SK-N-SH (cell line): ENCODE data around the gene TUBA4A. TPM values are rescaled to one million over a fixed set of nuclear protein-coding genes. Genes with fewer than 3 reads are reported as not detected.

Source experiments
- CTCF ChIA-PET: fragments of 300-600, 350-600 bp; formaldehyde crosslinking; extraction: SDS; loops from one replicate; lab custom pipeline; 2021; lab: Yijun Ruan, JAX
- POLR2A ChIA-PET: fragments of 350-600 bp; sonication (Branson Sonifier 250); formaldehyde crosslinking; extraction: SDS; loops from one replicate; lab custom pipeline; 2020; ENCODE audit warnings: antibody characterized with exemption, inconsistent platforms; lab: Yijun Ruan, JAX
- DNase-seq: peaks from one replicate; pipeline ENCODE4 v3.0.0; 2012
- H2AFZ ChIP-seq: fragments of 200-600 bp; sonication (generic); 2 replicates; pipeline ENCODE4 v1.8.1; 2016; ENCODE audit warnings: antibody characterized with exemption, mild to moderate bottlenecking, low read depth
- H3F3A ChIP-seq: fragments of 200-600 bp; sonication (generic); replicated peaks from 2 replicates; pipeline ENCODE3; 2016; ENCODE audit warnings: antibody characterized with exemption, mild to moderate bottlenecking; ENCODE audit not compliant: insufficient read depth
- H3K27ac ChIP-seq, 2 experiments: fragments of 200-500 bp in 1 of 2; fragments of 200-600 bp in 1 of 2; sonication (Bioruptor generic) in 1 of 2; sonication (generic), shearing (Covaris generic) in 1 of 2; 2 replicates each; pipeline versions ENCODE4 v1.5.1 to v1.6.1; 2014 to 2016; ENCODE audit warnings: low read depth in 2 of 2, inconsistent platforms in 1 of 2, low read length in 1 of 2, mild to moderate bottlenecking in 1 of 2, mixed read lengths in 1 of 2
- H3K27me3 ChIP-seq: fragments of 200-600 bp; sonication (generic), shearing (Covaris generic); 2 replicates; pipeline ENCODE4 v1.6.1; 2016; ENCODE audit warnings: mixed run types; ENCODE audit not compliant: insufficient read depth
- H3K36me3 ChIP-seq, 2 experiments: fragments of 200-500 bp in 1 of 2; fragments of 200-600 bp in 1 of 2; sonication (Bioruptor generic) in 1 of 2; sonication (generic) in 1 of 2; replicated peaks in 1 of 2; 2 replicates each; pipeline versions ENCODE3 to v1.5.1; 2014 to 2016; ENCODE audit warnings: low read length in 1 of 2, mild to moderate bottlenecking in 1 of 2; ENCODE audit not compliant: insufficient read depth in 2 of 2, control insufficient read depth in 1 of 2
- H3K4me1 ChIP-seq, 2 experiments: fragments of 200-500 bp in 1 of 2; fragments of 200-600 bp in 1 of 2; sonication (Bioruptor generic) in 1 of 2; sonication (generic), shearing (Covaris generic) in 1 of 2; 2 replicates each; pipeline versions ENCODE4 v1.5.1 to v1.6.1; 2014 to 2016; ENCODE audit warnings: low read depth in 1 of 2, low read length in 1 of 2, mixed run types in 1 of 2; ENCODE audit not compliant: insufficient read depth in 2 of 2, control insufficient read depth in 1 of 2
- H3K4me2 ChIP-seq: fragments of 200-600 bp; sonication (generic), shearing (Covaris generic); 2 replicates; pipeline ENCODE4 v1.6.1; 2017; ENCODE audit warnings: mixed run types
- H3K4me3 ChIP-seq, 2 experiments: fragments of 200-500 bp in 1 of 2; fragments of 200-600 bp in 1 of 2; sonication (Bioruptor generic) in 1 of 2; sonication (generic), shearing (Covaris generic) in 1 of 2; 2 replicates each; pipeline versions ENCODE4 v1.5.1 to v1.8.1; 2014 to 2016; ENCODE audit warnings: low read depth in 2 of 2, inconsistent platforms in 1 of 2, low read length in 1 of 2, mild to moderate bottlenecking in 1 of 2, mixed read lengths in 1 of 2, moderate library complexity in 1 of 2
- H3K79me2 ChIP-seq: fragments of 200-600 bp; sonication (generic); 2 replicates; pipeline ENCODE4 v1.8.1; 2017; ENCODE audit warnings: mild to moderate bottlenecking; ENCODE audit not compliant: insufficient read depth
- H3K9ac ChIP-seq: fragments of 200-600 bp; sonication (generic); 2 replicates; pipeline ENCODE4 v1.6.1; 2017; ENCODE audit warnings: mixed run types
- H3K9me2 ChIP-seq: fragments of 200-600 bp; sonication (generic); 2 replicates; pipeline ENCODE4 v1.6.1; 2017; ENCODE audit warnings: mixed run types
- H3K9me3 ChIP-seq: fragments of 200-600 bp; sonication (generic); 2 replicates; pipeline ENCODE4 v1.6.1; 2017; ENCODE audit warnings: mixed run types, mild to moderate bottlenecking, moderate library complexity
- H4K20me1 ChIP-seq: fragments of 200-600 bp; sonication (generic); 2 replicates; pipeline ENCODE4 v1.6.1; 2017; ENCODE audit warnings: mild to moderate bottlenecking, mixed run types; ENCODE audit not compliant: insufficient read depth
- CHD2 ChIP-seq: fragments of 150-350 bp; IDR thresholded peaks from 2 replicates; pipeline ENCODE4 v1.6.1; 2018; ENCODE audit warnings: low read length; ENCODE audit not compliant: partially characterized antibody
- ELF1 ChIP-seq: IDR thresholded peaks from 2 replicates; pipeline ENCODE4 v1.4.0; 2012
- EP300 ChIP-seq, 2 experiments: IDR thresholded peaks; 2 replicates each; pipeline versions ENCODE4 v1.4.0 to v1.6.1; 2012; ENCODE audit warnings: borderline replicate concordance in 1 of 2, low read depth in 1 of 2, low read length in 1 of 2
- EZH2phosphoT487 ChIP-seq: fragments of 200-600 bp; sonication (generic); IDR thresholded peaks from 2 replicates; pipeline ENCODE4 v1.6.1; 2017; ENCODE audit warnings: low read depth, mixed run types, mild to moderate bottlenecking, antibody characterized with exemption, moderate library complexity, borderline replicate concordance
- FOSL2 ChIP-seq: IDR thresholded peaks from 2 replicates; pipeline ENCODE4 v1.4.0; 2012; ENCODE audit warnings: low read depth, mild to moderate bottlenecking, moderate library complexity, borderline replicate concordance
- GABPA ChIP-seq: IDR thresholded peaks from 2 replicates; pipeline ENCODE4 v1.4.0; 2012; ENCODE audit warnings: low read depth, mild to moderate bottlenecking
- GATA2 ChIP-seq: sonication (generic); formaldehyde crosslinking; IDR thresholded peaks from 2 replicates; pipeline ENCODE4 v1.5.0; 2020; ENCODE audit warnings: mild to moderate bottlenecking, missing genetic modification reagents
- JUND ChIP-seq: IDR thresholded peaks from 2 replicates; pipeline ENCODE4 v1.4.0; 2012
- NFIC ChIP-seq: IDR thresholded peaks from 2 replicates; pipeline ENCODE4 v1.4.0; 2012; ENCODE audit warnings: borderline replicate concordance
- NRF1 ChIP-seq: IDR thresholded peaks from 2 replicates; pipeline ENCODE4 v1.6.1; 2012; ENCODE audit warnings: low read depth, mild to moderate bottlenecking, low read length
- POLR2AphosphoS5 ChIP-seq: IDR thresholded peaks from 2 replicates; pipeline ENCODE4 v1.6.1; 2012; ENCODE audit warnings: low read depth, low read length
- RCOR1 ChIP-seq: fragments of 150-350 bp; IDR thresholded peaks from 2 replicates; pipeline ENCODE4 v1.6.1; 2017; ENCODE audit warnings: antibody characterized with exemption, low read length
- RFX5 ChIP-seq: IDR thresholded peaks from 2 replicates; pipeline ENCODE4 v1.6.1; 2012; ENCODE audit warnings: mild to moderate bottlenecking, improper control_type of control experiment, low read length
- RXRA ChIP-seq: IDR thresholded peaks from 2 replicates; pipeline ENCODE4 v1.4.0; 2012; ENCODE audit warnings: low read depth, mild to moderate bottlenecking, borderline replicate concordance
- SIN3A ChIP-seq: IDR thresholded peaks from 2 replicates; pipeline ENCODE4 v1.6.1; 2012; ENCODE audit warnings: low read depth, mild to moderate bottlenecking, low read length, moderate library complexity, borderline replicate concordance
- SMC3 ChIP-seq: IDR thresholded peaks from 2 replicates; pipeline ENCODE4 v1.6.1; 2012; ENCODE audit warnings: low read depth, low read length, improper control_type of control experiment
- TCF12 ChIP-seq: IDR thresholded peaks from 2 replicates; pipeline ENCODE4 v1.4.0; 2012
- YY1 ChIP-seq: IDR thresholded peaks from 2 replicates; pipeline ENCODE4 v1.4.0; 2012; ENCODE audit warnings: low read depth, mild to moderate bottlenecking
- WGBS: methylation state at CpG from one replicate; pipeline ENCODE4 v1.1.6; 2017; ENCODE audit warnings: low lambda C conversion rate; 5-methylcytosine and 5-hydroxymethylcytosine counted together
- polyA plus RNA-seq, 3 experiments: library from polyadenylated mRNA; depleted of rRNA; stranded (reverse); fragments of >200 nt; gene quantifications; 2 replicates each; pipeline ENCODE4 v1.2.3, GENCODE V29; 2012
- TF ChIP-seq, protein P1 (sequence below): IDR thresholded peaks from 2 replicates; pipeline ENCODE4 v1.4.0; 2012; ENCODE audit warnings: low read depth, borderline replicate concordance
- TF ChIP-seq, protein P2 (sequence below): fragments of 150-350 bp; IDR thresholded peaks from 2 replicates; pipeline ENCODE4 v1.6.1; 2017; ENCODE audit warnings: antibody characterized with exemption, low read length, low read depth, borderline replicate concordance
- TF ChIP-seq, protein P3 (sequence below): IDR thresholded peaks from 2 replicates; pipeline ENCODE4 v1.4.0; 2012; ENCODE audit warnings: low read depth
- TF ChIP-seq, protein P4 (sequence below): fragments of 200-600 bp; sonication (generic); IDR thresholded peaks from 2 replicates; pipeline ENCODE4 v1.6.1; 2017; ENCODE audit warnings: antibody characterized with exemption, mild to moderate bottlenecking, moderate library complexity

The TUBA4A gene
- polyA plus RNA-seq, 1 of the 3 experiments (the other 2 are of a cell fraction) = 6.2 TPM

DNA sequence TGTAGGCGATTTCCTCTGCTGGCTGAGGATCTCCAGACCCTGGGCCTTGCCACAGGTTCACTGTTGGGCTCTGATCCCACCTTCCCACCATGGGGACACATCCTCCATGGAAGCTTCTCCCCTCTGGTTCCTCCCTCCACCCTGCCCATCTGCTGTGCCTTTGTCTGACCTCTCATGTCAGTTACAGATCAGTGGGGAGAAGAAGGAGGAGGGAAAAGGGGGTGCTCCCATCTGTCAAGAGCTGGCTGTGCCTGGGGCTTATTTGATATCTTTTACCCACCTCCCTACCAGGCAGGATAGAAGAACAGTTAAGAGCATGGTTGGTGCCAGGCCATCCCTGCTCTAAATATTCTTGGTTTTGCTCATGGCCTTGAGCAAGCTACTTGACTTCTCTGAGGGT lies 13.2 kb upstream of the TUBA4A start:
- WGBS = 60% methylated on average over 1 of the region's 1 CpG
- CTCF ChIA-PET = interaction anchor here (0.7 to 5.9 kb wide), 2 partner anchors 12 to 275 kb away, joined by 3 to 62 read pairs; partner anchors contain the start of gene DNAJB2

DNA sequence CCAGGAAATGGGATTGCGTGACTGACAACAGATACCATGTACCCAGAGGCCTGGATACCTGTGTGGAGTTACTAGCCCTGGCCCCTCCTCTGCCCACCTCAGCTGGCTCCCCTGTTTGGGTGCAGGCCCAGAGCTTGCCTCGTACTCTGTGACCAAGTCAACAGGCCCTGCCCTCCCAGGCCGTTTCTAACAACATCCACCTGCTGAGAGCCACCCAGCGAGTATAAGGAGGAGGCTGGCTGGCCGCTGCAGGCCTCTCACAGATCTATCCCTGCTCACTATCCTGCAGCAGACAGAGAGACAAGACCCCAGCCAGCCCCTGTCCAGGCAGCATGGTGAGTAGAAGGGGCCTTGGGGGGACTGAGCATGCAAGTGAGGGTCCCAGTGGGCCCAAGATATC lies 12.5 kb upstream of the TUBA4A start:
- POLR2A ChIA-PET = no interaction called here

More for the DNA sequence above, 13.2 kb upstream of the TUBA4A start:
- Histone ChIP-seq H3K4me2 (no peak overlapping the region), H3K9ac (no peak overlapping the region), H3K79me2 (no peaks in the 10 kb centered on the region), H4K20me1 (no peaks in the 10 kb centered on the region), H3K9me3 (no peaks in the 10 kb centered on the region), H3K27ac (no peak overlapping the region), H2AFZ (no peak overlapping the region)
- no peak for DNase-seq
- POLR2A ChIA-PET = no interaction called here
- TF ChIP-seq FOSL2 (no peak), YY1 (no peak), EZH2phosphoT487 (no peak), RCOR1 (no peak), CHD2 (no peak), JUND (no peak), TCF12 (no peak), NRF1 (no peak), RFX5 (no peak), EP300 (IDR thresholded peaks at IDR 0.05; ENCODE audit: borderline replicate concordance in 1 of 2, low read depth in 1 of 2, low read length in 1 of 2) (no peak), GATA2 (no peak), POLR2AphosphoS5 (no peak), GABPA (no peak), NFIC (no peak), RXRA (no peak), SMC3 (no peak), ELF1 (no peak)
- TF ChIP-seq, protein P1, sequence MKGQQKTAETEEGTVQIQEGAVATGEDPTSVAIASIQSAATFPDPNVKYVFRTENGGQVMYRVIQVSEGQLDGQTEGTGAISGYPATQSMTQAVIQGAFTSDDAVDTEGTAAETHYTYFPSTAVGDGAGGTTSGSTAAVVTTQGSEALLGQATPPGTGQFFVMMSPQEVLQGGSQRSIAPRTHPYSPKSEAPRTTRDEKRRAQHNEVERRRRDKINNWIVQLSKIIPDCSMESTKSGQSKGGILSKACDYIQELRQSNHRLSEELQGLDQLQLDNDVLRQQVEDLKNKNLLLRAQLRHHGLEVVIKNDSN = no peak
- TF ChIP-seq, protein P2, sequence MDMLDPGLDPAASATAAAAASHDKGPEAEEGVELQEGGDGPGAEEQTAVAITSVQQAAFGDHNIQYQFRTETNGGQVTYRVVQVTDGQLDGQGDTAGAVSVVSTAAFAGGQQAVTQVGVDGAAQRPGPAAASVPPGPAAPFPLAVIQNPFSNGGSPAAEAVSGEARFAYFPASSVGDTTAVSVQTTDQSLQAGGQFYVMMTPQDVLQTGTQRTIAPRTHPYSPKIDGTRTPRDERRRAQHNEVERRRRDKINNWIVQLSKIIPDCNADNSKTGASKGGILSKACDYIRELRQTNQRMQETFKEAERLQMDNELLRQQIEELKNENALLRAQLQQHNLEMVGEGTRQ = no peak
- TF ChIP-seq, protein P3, sequence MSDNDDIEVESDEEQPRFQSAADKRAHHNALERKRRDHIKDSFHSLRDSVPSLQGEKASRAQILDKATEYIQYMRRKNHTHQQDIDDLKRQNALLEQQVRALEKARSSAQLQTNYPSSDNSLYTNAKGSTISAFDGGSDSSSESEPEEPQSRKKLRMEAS = no peak
- TF ChIP-seq, all 33 proteins: peak for 0
- H3F3A ChIP-seq = no peaks in the 10 kb centered on the region
- H3K9me2 ChIP-seq = no peaks in the 10 kb centered on the region
- peaks cover 6% of the 10 kb centered on the region; the same call in 1 of the 2 replicates for H3K27me3 ChIP-seq
- no peak overlapping the region for H3K4me3 ChIP-seq
- H3K4me1 ChIP-seq = peaks cover 0 to 14% of the 10 kb centered on the region in 2 experiments; a peak in 1 of 4 replicates
- H3K36me3 ChIP-seq = no peaks in the 10 kb centered on the region

More for the DNA sequence above, 12.5 kb upstream of the TUBA4A start:
- H3K9ac ChIP-seq = no peak overlapping the region
- no peaks in the 10 kb centered on the region for H3K36me3 ChIP-seq
- no peaks in the 10 kb centered on the region for H4K20me1 ChIP-seq
- CTCF ChIA-PET = interaction anchor here (0.5 to 5.9 kb wide), 4 partner anchors 12 to 286 kb away, joined by 3 to 62 read pairs (median 6); partner anchors contain the start of genes DNAJB2 and TUBA4A
- H3K79me2 ChIP-seq = no peaks in the 10 kb centered on the region
- no peak overlapping the region for H3K4me2 ChIP-seq
- peaks cover 0 to 14% of the 10 kb centered on the region in 2 experiments; a peak in 1 of 4 replicates for H3K4me1 ChIP-seq
- no peaks in the 10 kb centered on the region for H3K9me3 ChIP-seq
- H3K27me3 ChIP-seq = peaks cover 8% of the 10 kb centered on the region; the same call in 1 of the 2 replicates
- no peaks in the 10 kb centered on the region for H3K9me2 ChIP-seq
- no peaks in the 10 kb centered on the region for H3F3A ChIP-seq
- TF ChIP-seq, protein P4, sequence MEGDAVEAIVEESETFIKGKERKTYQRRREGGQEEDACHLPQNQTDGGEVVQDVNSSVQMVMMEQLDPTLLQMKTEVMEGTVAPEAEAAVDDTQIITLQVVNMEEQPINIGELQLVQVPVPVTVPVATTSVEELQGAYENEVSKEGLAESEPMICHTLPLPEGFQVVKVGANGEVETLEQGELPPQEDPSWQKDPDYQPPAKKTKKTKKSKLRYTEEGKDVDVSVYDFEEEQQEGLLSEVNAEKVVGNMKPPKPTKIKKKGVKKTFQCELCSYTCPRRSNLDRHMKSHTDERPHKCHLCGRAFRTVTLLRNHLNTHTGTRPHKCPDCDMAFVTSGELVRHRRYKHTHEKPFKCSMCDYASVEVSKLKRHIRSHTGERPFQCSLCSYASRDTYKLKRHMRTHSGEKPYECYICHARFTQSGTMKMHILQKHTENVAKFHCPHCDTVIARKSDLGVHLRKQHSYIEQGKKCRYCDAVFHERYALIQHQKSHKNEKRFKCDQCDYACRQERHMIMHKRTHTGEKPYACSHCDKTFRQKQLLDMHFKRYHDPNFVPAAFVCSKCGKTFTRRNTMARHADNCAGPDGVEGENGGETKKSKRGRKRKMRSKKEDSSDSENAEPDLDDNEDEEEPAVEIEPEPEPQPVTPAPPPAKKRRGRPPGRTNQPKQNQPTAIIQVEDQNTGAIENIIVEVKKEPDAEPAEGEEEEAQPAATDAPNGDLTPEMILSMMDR = no peak
- TF ChIP-seq SIN3A (no peak), ELF1 (no peak), SMC3 (no peak), JUND (no peak)
- TF ChIP-seq, all 33 proteins: peak for 0
- WGBS = no CpG with 5 or more reads among the region's 5 CpGs
- Histone ChIP-seq H3K27ac (no peak overlapping the region), H3K4me3 (no peak overlapping the region), H2AFZ (no peak overlapping the region)
- DNase-seq = no peak
